ENCODE measurements around the gene ABCC9.

The ABCC9 gene

DNA sequence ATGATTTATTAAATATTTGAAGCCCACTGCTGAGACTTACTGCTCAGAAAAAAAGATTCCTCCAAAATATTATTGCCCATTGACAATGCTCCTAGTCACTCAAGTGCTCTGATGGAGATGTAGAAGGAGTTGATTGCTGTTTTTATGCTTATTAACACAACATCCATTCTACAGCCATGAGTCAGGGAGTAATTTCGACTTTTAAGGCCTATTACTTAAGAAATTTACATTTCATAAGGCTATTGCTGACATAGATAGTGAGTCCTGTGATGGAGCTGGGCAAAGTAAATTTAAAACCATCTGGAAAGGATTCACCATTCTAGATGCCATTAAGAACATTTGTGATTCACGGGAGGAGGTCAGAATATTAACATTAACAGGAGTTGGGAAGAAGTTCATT is 171.9 kb downstream of the ABCC9 start:
- DNase-seq = no peak

GRCh38 chr12:21766403-21766802 is 174.8 kb downstream of the ABCC9 start:
- no peak for DNase-seq

GRCh38 chr12:21764950-21765349 is 176.3 kb downstream of the ABCC9 start:
- DNase-seq = no peak

GRCh38 chr12:21764065-21764464 is 177.2 kb downstream of the ABCC9 start:
- DNase-seq = no peak

- no peak for DNase-seq
Observed at GRCh38 chr12:21763531-21763930, 177.7 kb downstream of the ABCC9 start.

GRCh38 chr12:21759737-21760136 is 181.5 kb downstream of the ABCC9 start:
- no peak for DNase-seq

GRCh38 chr12:21757735-21758134 is 183.5 kb downstream of the ABCC9 start:
- no peak for DNase-seq

GRCh38 chr12:21756699-21757098 is 184.5 kb downstream of the ABCC9 start:
- no peak for DNase-seq

DNA sequence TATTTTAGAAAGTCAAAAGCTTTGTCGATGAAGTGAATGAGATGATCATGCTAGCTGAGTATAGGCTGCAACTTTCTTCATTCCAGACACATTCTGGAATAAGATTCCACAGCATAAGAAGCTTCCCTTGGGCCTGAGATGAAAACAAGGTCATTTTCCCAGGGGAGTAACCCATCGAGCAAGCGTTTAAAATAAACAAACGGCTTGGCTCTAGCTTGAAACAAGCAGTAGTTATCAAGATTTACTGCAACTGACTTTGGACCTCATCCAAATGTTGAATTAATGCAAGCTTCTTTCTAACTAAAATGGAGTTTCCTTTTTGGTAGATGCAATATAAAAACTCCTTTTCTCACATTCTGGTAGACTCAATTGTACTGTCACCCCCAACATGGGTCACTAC is 189.7 kb downstream of the ABCC9 start:
- no peak for DNase-seq

Data from activated T-cell treated with anti-CD3 and anti-CD28 coated beads for 4 hours (primary cell).